ENCODE data around the gene SART3. TPM values are rescaled to one million over a fixed set of nuclear protein-coding genes. Genes with fewer than 3 reads are reported as not detected.

The SART3 gene
- total RNA-seq, 1 donor from 2014 or later = 44.8 TPM

GRCh38 chr12:108551535-108551934 is 9.4 kb downstream of the SART3 start:
- Histone ChIP-seq H3K36me3 (peaks cover 34% of the 10 kb centered on the region), H3K4me3 (no peak overlapping the region), H3K9me3 (no peaks in the 10 kb centered on the region), H3K4me1 (peaks cover 15% of the 10 kb centered on the region), H3K27ac (no peak overlapping the region), H3K27me3 (no peaks in the 10 kb centered on the region)
- DNase-seq = no peak
- intact Hi-C loops (cut with DNase I) = no loop called here
- no peak for TF ChIP-seq CTCF (IDR thresholded peaks at IDR 0.05)
- ATAC-seq = no peak

- Histone ChIP-seq H3K27me3 (no peaks in the 10 kb centered on the region), H3K27ac (no peak overlapping the region), H3K36me3 (peaks cover 53% of the 10 kb centered on the region), H3K9me3 (no peaks in the 10 kb centered on the region), H3K4me3 (no peak overlapping the region), H3K4me1 (peaks cover 15% of the 10 kb centered on the region)
- TF ChIP-seq CTCF (IDR thresholded peaks at IDR 0.05) = no peak
- DNase-seq (no peak), ATAC-seq (no peak)
- intact Hi-C loops (cut with DNase I) = no loop called here
Observed at GRCh38 chr12:108548954-108549521, 11.9 kb downstream of the SART3 start.

- DNase-seq (no peak), ATAC-seq (peak; percentile 53)
- Histone ChIP-seq H3K36me3 (peaks cover 67% of the 10 kb centered on the region), H3K27ac (no peak overlapping the region), H3K27me3 (no peaks in the 10 kb centered on the region), H3K4me1 (peaks cover 15% of the 10 kb centered on the region), H3K4me3 (no peak overlapping the region), H3K9me3 (no peaks in the 10 kb centered on the region)
- intact Hi-C loops (cut with DNase I) = no loop called here
- no peak for TF ChIP-seq CTCF (IDR thresholded peaks at IDR 0.05)
Observed at GRCh38 chr12:108547686-108548085, 13.3 kb downstream of the SART3 start.

- Histone ChIP-seq H3K9me3 (no peaks in the 10 kb centered on the region), H3K27me3 (no peaks in the 10 kb centered on the region), H3K27ac (no peak overlapping the region), H3K4me1 (no peaks in the 10 kb centered on the region), H3K36me3 (peaks cover 80% of the 10 kb centered on the region), H3K4me3 (no peak overlapping the region)
- no peak for TF ChIP-seq CTCF (IDR thresholded peaks at IDR 0.05)
- DNase-seq = no peak
- no peak for ATAC-seq
- intact Hi-C loops (cut with DNase I) = no loop called here
Observed at GRCh38 chr12:108543652-108544051, 17.3 kb downstream of the SART3 start.

- no peak for TF ChIP-seq CTCF (IDR thresholded peaks at IDR 0.05)
- intact Hi-C loops (cut with DNase I) = no loop called here
- no peak for ATAC-seq
Observed at GRCh38 chr12:108542320-108542719, 18.7 kb downstream of the SART3 start.

More at GRCh38 chr12:108542320-108542719, 18.7 kb downstream of the SART3 start:
- DNase-seq = no peak
- no peaks in the 10 kb centered on the region for H3K27me3 ChIP-seq
- no peaks in the 10 kb centered on the region for H3K4me1 ChIP-seq
- H3K27ac ChIP-seq = no peak overlapping the region
- H3K4me3 ChIP-seq = no peak overlapping the region
- H3K36me3 ChIP-seq = peaks cover 80% of the 10 kb centered on the region
- H3K9me3 ChIP-seq = no peaks in the 10 kb centered on the region

All from upper lobe of right lung (tissue), 1 donor.